ENCODE measurements around the gene ZNF385D.

ZNF385D gene

GRCh38 chr3:21791356-21791755 lies 40.3 kb upstream of the ZNF385D start:
- no peak for DNase-seq (ENCODE audit: low read depth)
- H3K4me3 ChIP-seq (ENCODE audit: low read depth, low read length), result no peak overlapping the region
- TF ChIP-seq, protein P1, sequence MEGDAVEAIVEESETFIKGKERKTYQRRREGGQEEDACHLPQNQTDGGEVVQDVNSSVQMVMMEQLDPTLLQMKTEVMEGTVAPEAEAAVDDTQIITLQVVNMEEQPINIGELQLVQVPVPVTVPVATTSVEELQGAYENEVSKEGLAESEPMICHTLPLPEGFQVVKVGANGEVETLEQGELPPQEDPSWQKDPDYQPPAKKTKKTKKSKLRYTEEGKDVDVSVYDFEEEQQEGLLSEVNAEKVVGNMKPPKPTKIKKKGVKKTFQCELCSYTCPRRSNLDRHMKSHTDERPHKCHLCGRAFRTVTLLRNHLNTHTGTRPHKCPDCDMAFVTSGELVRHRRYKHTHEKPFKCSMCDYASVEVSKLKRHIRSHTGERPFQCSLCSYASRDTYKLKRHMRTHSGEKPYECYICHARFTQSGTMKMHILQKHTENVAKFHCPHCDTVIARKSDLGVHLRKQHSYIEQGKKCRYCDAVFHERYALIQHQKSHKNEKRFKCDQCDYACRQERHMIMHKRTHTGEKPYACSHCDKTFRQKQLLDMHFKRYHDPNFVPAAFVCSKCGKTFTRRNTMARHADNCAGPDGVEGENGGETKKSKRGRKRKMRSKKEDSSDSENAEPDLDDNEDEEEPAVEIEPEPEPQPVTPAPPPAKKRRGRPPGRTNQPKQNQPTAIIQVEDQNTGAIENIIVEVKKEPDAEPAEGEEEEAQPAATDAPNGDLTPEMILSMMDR (conservative IDR thresholded peaks at IDR 0.05; ENCODE audit: low read depth, low read length), result no peak

DNA sequence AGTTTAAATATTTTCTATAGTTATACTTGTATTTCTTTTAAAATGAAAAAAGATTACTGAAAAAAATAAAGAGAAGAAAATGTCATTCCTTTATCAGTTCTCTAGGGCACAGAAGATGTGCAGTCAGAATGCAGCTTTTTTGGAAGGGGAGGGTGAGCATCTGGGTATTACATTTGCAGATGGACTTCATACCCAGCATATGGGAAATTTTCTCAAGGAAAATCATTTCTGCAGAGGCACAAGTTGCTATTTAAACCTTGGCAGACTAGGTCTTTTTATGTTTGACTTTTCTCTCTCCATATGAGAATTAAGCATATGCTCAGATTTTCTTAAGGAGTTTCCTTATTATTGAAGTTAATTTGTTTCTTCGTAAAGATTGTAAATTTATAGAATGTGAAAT lies 39.5 kb upstream of the ZNF385D start:
- no peak for DNase-seq (ENCODE audit: low read depth)
- no peak overlapping the region for H3K4me3 ChIP-seq (ENCODE audit: low read depth, low read length)
- TF ChIP-seq, protein P1 (conservative IDR thresholded peaks at IDR 0.05; ENCODE audit: low read depth, low read length), result no peak

- TF ChIP-seq, protein P1 (conservative IDR thresholded peaks at IDR 0.05; ENCODE audit: low read depth, low read length), result no peak
- H3K4me3 ChIP-seq (ENCODE audit: low read depth, low read length), result no peak overlapping the region
- no peak for DNase-seq (ENCODE audit: low read depth)
These were observed 38.7 kb upstream of the ZNF385D start for GRCh38 chr3:21789730-21790129.

DNA sequence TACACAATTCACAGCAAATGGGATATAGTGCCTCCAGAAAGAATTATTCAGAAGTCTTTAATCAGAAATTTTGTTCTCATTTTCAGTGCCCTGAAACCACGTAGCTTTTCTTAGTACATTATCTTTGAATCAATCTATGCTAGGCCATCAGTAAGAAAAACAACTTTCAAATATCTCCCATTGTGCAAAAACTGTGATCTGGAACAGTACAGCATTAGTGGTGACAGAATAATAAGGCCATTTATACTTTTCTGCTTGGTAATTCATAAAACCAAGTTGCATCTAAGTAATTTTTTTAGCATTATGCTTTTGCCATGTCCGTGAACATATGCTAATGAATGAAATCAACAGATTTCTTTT lies 35.4 kb upstream of the ZNF385D start:
- no peak overlapping the region for H3K4me3 ChIP-seq (ENCODE audit: low read depth, low read length)
- TF ChIP-seq, protein P1 (conservative IDR thresholded peaks at IDR 0.05; ENCODE audit: low read depth, low read length), result no peak
- no peak for DNase-seq (ENCODE audit: low read depth)

- TF ChIP-seq, protein P1 (conservative IDR thresholded peaks at IDR 0.05; ENCODE audit: low read depth, low read length), result no peak
- H3K4me3 ChIP-seq (ENCODE audit: low read depth, low read length), result no peak overlapping the region
- DNase-seq (ENCODE audit: low read depth), result no peak
These were observed 34.9 kb upstream of the ZNF385D start for GRCh38 chr3:21785765-21786437.

DNA sequence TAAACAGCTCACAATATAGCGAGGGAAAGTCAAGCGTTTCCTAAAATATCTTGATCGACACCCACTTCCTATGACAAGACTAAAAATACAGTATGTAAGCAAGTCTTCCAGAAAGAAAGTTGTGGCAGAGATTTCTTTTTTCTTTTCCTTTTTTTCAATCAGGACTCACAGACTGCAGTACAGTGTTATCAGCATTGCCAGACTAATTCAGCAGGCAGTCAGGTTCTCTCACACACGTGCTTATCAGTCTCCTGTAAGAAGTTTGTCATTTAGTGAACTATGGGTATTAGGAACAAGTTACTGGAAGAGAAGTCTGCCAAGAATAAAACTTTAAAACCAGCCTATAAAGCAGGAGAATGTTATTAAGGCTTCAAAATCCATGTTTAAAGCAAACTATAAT lies 32.8 kb upstream of the ZNF385D start:
- no peak for DNase-seq (ENCODE audit: low read depth)
- TF ChIP-seq, protein P1 (conservative IDR thresholded peaks at IDR 0.05; ENCODE audit: low read depth, low read length), result no peak
- no peak overlapping the region for H3K4me3 ChIP-seq (ENCODE audit: low read depth, low read length)

- no peak overlapping the region for H3K4me3 ChIP-seq (ENCODE audit: low read depth, low read length)
- no peak for DNase-seq (ENCODE audit: low read depth)
- TF ChIP-seq, protein P1 (conservative IDR thresholded peaks at IDR 0.05; ENCODE audit: low read depth, low read length), result no peak
These were observed 30.3 kb upstream of the ZNF385D start for GRCh38 chr3:21781355-21781754.
